Skeletal muscle tissue (tissue), 2 donors: ENCODE results near the gene EMID1. TPM values are rescaled to one million over a fixed set of nuclear protein-coding genes. Genes with fewer than 3 reads are reported as not detected.

Source experiments
- small RNA-seq: library from RNA; depleted of rRNA; stranded (forward); fragments of <200 nt; gene quantifications from one replicate; pipeline ENCODE3, GENCODE V24; 2014
- total RNA-seq: library from RNA; depleted of rRNA; stranded (reverse); fragments of >200 nt; gene quantifications from one replicate; pipeline ENCODE4 v1.2.3, GENCODE V29; 2014

The EMID1 gene
- total RNA-seq, 1 donor from 2014 or later: 6.3 TPM

Small RNA genes lying within 50 kb of the gene (small RNA-seq; reads per million reads assigned to genes)
- gene RNU6-1219P: not detected

Other genes starting within 250 kb of the EMID1 start
- 1.6 TPM for gene C22orf31, start 144.1 kb upstream of the EMID1 start, total RNA-seq
- gene KREMEN1, start 132.9 kb upstream of the EMID1 start, total RNA-seq: 43.8 TPM
- gene RHBDD3, start 62.1 kb downstream of the EMID1 start, total RNA-seq: 6.8 TPM
- gene EWSR1, start 62.4 kb downstream of the EMID1 start, total RNA-seq: 84.5 TPM
- gene GAS2L1, start 100.8 kb downstream of the EMID1 start, total RNA-seq: 3.1 TPM
- under 0.01 TPM for gene RASL10A, start 109.8 kb downstream of the EMID1 start, total RNA-seq
- 23.0 TPM for gene AP1B1, start 182.7 kb downstream of the EMID1 start, total RNA-seq
- not detected for gene RFPL1, start 232.7 kb downstream of the EMID1 start, total RNA-seq